ENCODE results near the gene GGACT.

The GGACT gene

GRCh38 chr13:100523981-100524386 lies 64.6 kb downstream of the GGACT start:
- Histone ChIP-seq H4K20me1 (ENCODE audit: insufficient read depth, low read length) (no peaks in the 10 kb centered on the region), H3K79me2 (ENCODE audit: insufficient read depth, low read length) (no peaks in the 10 kb centered on the region), H3K27ac (ENCODE audit: low read length) (no peak overlapping the region), H3K36me3 (ENCODE audit: insufficient read depth, low read length) (no peaks in the 10 kb centered on the region), H3K9me3 (ENCODE audit: insufficient read depth, low read length, severe bottlenecking) (no peaks in the 10 kb centered on the region), H3K9ac (ENCODE audit: low read depth, low read length) (no peak overlapping the region), H2AFZ (ENCODE audit: low read depth, low read length) (no peak overlapping the region), H3K4me3 (ENCODE audit: low read depth in 1 of 2, low read length in 2 of 2) (no peak overlapping the region), H3K4me2 (ENCODE audit: insufficient read depth, low read length) (no peak overlapping the region), H3K4me1 (ENCODE audit: insufficient read depth, low read length) (no peaks in the 10 kb centered on the region), H3K27me3 (ENCODE audit: insufficient read depth, low read length, poor library complexity) (no peaks in the 10 kb centered on the region)
- ATAC-seq (ENCODE audit: insufficient read depth, low read depth) = no peak
- no peak for TF ChIP-seq CTCF (IDR thresholded peaks at IDR 0.05; ENCODE audit: borderline replicate concordance, extremely low read depth, low read length, poor library complexity, severe bottlenecking)
- no peak for TF ChIP-seq EZH2 (IDR thresholded peaks at IDR 0.05; ENCODE audit: borderline replicate concordance, low read depth, low read length, severe bottlenecking)
- no peak for DNase-seq

- DNase-seq (no peak), ATAC-seq (ENCODE audit: insufficient read depth, low read depth) (no peak)
Observed at GRCh38 chr13:100523411-100523810, 65.2 kb downstream of the GGACT start.

GRCh38 chr13:100522618-100523309 lies 65.8 kb downstream of the GGACT start:
- ATAC-seq (ENCODE audit: insufficient read depth, low read depth) = no peak
- no peaks in the 10 kb centered on the region for H4K20me1 ChIP-seq (ENCODE audit: insufficient read depth, low read length)

More at GRCh38 chr13:100523411-100523810, 65.2 kb downstream of the GGACT start:
- H2AFZ ChIP-seq (ENCODE audit: low read depth, low read length) = no peak overlapping the region
- no peaks in the 10 kb centered on the region for H3K9me3 ChIP-seq (ENCODE audit: insufficient read depth, low read length, severe bottlenecking)
- no peak overlapping the region for H3K9ac ChIP-seq (ENCODE audit: low read depth, low read length)
- no peaks in the 10 kb centered on the region for H3K4me1 ChIP-seq (ENCODE audit: insufficient read depth, low read length)
- H3K36me3 ChIP-seq (ENCODE audit: insufficient read depth, low read length) = no peaks in the 10 kb centered on the region
- no peaks in the 10 kb centered on the region for H4K20me1 ChIP-seq (ENCODE audit: insufficient read depth, low read length)
- no peak overlapping the region for H3K4me2 ChIP-seq (ENCODE audit: insufficient read depth, low read length)
- no peak overlapping the region for H3K4me3 ChIP-seq (ENCODE audit: low read depth in 1 of 2, low read length in 2 of 2)
- no peaks in the 10 kb centered on the region for H3K79me2 ChIP-seq (ENCODE audit: insufficient read depth, low read length)
- H3K27me3 ChIP-seq (ENCODE audit: insufficient read depth, low read length, poor library complexity) = no peaks in the 10 kb centered on the region
- H3K27ac ChIP-seq (ENCODE audit: low read length) = no peak overlapping the region
- no peak for TF ChIP-seq EZH2 (IDR thresholded peaks at IDR 0.05; ENCODE audit: borderline replicate concordance, low read depth, low read length, severe bottlenecking)

More at GRCh38 chr13:100522618-100523309, 65.8 kb downstream of the GGACT start:
- H3K9ac ChIP-seq (ENCODE audit: low read depth, low read length) = no peak overlapping the region
- no peaks in the 10 kb centered on the region for H3K4me1 ChIP-seq (ENCODE audit: insufficient read depth, low read length)
- no peaks in the 10 kb centered on the region for H3K9me3 ChIP-seq (ENCODE audit: insufficient read depth, low read length, severe bottlenecking)
- H3K79me2 ChIP-seq (ENCODE audit: insufficient read depth, low read length) = no peaks in the 10 kb centered on the region
- DNase-seq = no peak
- no peak overlapping the region for H2AFZ ChIP-seq (ENCODE audit: low read depth, low read length)
- H3K4me3 ChIP-seq (ENCODE audit: low read depth in 1 of 2, low read length in 2 of 2) = no peak overlapping the region
- no peak overlapping the region for H3K27ac ChIP-seq (ENCODE audit: low read length)
- no peak for TF ChIP-seq CTCF (IDR thresholded peaks at IDR 0.05; ENCODE audit: borderline replicate concordance, extremely low read depth, low read length, poor library complexity, severe bottlenecking)
- TF ChIP-seq EZH2 (IDR thresholded peaks at IDR 0.05; ENCODE audit: borderline replicate concordance, low read depth, low read length, severe bottlenecking) = no peak
- H3K4me2 ChIP-seq (ENCODE audit: insufficient read depth, low read length) = no peak overlapping the region
- no peaks in the 10 kb centered on the region for H3K36me3 ChIP-seq (ENCODE audit: insufficient read depth, low read length)
- H3K27me3 ChIP-seq (ENCODE audit: insufficient read depth, low read length, poor library complexity) = no peaks in the 10 kb centered on the region
